ENCODE measurements around the gene DHRSX.

DNA sequence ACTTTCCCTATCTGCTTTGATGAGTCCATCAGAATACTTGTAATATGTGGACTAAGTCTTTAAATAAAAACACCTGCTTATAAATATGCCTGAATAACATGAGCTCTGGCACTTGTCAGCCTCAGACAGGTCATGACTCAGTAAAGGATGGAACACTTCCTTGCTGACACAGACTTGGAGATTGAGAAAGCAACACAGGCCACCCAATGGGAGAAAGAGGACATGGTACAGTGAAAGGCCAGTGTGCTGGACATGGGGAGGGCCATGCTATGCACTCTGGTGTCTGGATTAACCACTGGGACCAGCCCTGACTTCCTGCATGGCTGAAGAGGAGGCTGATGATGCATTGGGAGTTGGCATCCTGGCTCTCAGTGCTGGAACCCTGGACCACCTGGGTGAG, 149.5 kb downstream of the DHRSX start:
- TF ChIP-seq, protein P1, sequence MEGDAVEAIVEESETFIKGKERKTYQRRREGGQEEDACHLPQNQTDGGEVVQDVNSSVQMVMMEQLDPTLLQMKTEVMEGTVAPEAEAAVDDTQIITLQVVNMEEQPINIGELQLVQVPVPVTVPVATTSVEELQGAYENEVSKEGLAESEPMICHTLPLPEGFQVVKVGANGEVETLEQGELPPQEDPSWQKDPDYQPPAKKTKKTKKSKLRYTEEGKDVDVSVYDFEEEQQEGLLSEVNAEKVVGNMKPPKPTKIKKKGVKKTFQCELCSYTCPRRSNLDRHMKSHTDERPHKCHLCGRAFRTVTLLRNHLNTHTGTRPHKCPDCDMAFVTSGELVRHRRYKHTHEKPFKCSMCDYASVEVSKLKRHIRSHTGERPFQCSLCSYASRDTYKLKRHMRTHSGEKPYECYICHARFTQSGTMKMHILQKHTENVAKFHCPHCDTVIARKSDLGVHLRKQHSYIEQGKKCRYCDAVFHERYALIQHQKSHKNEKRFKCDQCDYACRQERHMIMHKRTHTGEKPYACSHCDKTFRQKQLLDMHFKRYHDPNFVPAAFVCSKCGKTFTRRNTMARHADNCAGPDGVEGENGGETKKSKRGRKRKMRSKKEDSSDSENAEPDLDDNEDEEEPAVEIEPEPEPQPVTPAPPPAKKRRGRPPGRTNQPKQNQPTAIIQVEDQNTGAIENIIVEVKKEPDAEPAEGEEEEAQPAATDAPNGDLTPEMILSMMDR (IDR thresholded peaks at IDR 0.05) = no peak
- TF ChIP-seq POLR2A (IDR thresholded peaks at IDR 0.05) = no peak
